NCI-H187 treated with DMSO at 0.1 percent for 48 hours (cell line): ENCODE data around the gene RABGAP1L.

Experiments used
- DNase-seq: peaks from one replicate; lab custom pipeline; 2025; lab: John Stamatoyannopoulos, UW

Gene RABGAP1L

GRCh38 chr1:174965362-174966007 is 806.2 kb downstream of the RABGAP1L start:
- DNase-seq, result no peak

- DNase-seq, result no peak
These were observed 806.8 kb downstream of the RABGAP1L start for GRCh38 chr1:174966008-174966572.

GRCh38 chr1:174967845-174968705 is 808.8 kb downstream of the RABGAP1L start:
- no peak for DNase-seq

- no peak for DNase-seq
These were observed 809.5 kb downstream of the RABGAP1L start for GRCh38 chr1:174968750-174969244.

- DNase-seq, result no peak
These were observed 810.7 kb downstream of the RABGAP1L start for GRCh38 chr1:174969977-174970376.

GRCh38 chr1:174971466-174971865 is 812.1 kb downstream of the RABGAP1L start:
- DNase-seq, result no peak

- no peak for DNase-seq
These were observed 812.6 kb downstream of the RABGAP1L start for GRCh38 chr1:174971902-174972301.

- DNase-seq, result no peak
These were observed 815.4 kb downstream of the RABGAP1L start for GRCh38 chr1:174974711-174975119.

GRCh38 chr1:174975764-174976163 is 816.4 kb downstream of the RABGAP1L start:
- no peak for DNase-seq

GRCh38 chr1:174976436-174977108 is 817.3 kb downstream of the RABGAP1L start:
- DNase-seq, result no peak

GRCh38 chr1:174982971-174983689 is 823.8 kb downstream of the RABGAP1L start:
- no peak for DNase-seq

- no peak for DNase-seq
These were observed 825.6 kb downstream of the RABGAP1L start for GRCh38 chr1:174984952-174985351.

GRCh38 chr1:174988539-174988938 is 829.2 kb downstream of the RABGAP1L start:
- no peak for DNase-seq

- DNase-seq, result no peak
These were observed 829.7 kb downstream of the RABGAP1L start for GRCh38 chr1:174988986-174989385.

- no peak for DNase-seq
These were observed 830.4 kb downstream of the RABGAP1L start for GRCh38 chr1:174989536-174990220.

- DNase-seq, result no peak
These were observed 831.2 kb downstream of the RABGAP1L start for GRCh38 chr1:174990382-174990999.

GRCh38 chr1:174991473-174991872 is 832.2 kb downstream of the RABGAP1L start:
- no peak for DNase-seq

GRCh38 chr1:174995121-174995520 is 835.8 kb downstream of the RABGAP1L start:
- DNase-seq, result no peak

GRCh38 chr1:174995916-174996315 is 836.6 kb downstream of the RABGAP1L start:
- DNase-seq, result no peak

GRCh38 chr1:174996476-174996875 is 837.2 kb downstream of the RABGAP1L start:
- DNase-seq, result no peak

- no peak for DNase-seq
These were observed 837.7 kb downstream of the RABGAP1L start for GRCh38 chr1:174997041-174997440.
